GM12801 (cell line): ENCODE results near the gene TPRX1.

Experiments used
- TF ChIP-seq, protein P1 (sequence below): IDR thresholded peaks from one replicate; pipeline ENCODE4 v1.5.1; 2011; ENCODE audit warnings: control low read depth; ENCODE audit not compliant: insufficient read length; ENCODE audit errors: extremely low read depth

TPRX1 gene

DNA sequence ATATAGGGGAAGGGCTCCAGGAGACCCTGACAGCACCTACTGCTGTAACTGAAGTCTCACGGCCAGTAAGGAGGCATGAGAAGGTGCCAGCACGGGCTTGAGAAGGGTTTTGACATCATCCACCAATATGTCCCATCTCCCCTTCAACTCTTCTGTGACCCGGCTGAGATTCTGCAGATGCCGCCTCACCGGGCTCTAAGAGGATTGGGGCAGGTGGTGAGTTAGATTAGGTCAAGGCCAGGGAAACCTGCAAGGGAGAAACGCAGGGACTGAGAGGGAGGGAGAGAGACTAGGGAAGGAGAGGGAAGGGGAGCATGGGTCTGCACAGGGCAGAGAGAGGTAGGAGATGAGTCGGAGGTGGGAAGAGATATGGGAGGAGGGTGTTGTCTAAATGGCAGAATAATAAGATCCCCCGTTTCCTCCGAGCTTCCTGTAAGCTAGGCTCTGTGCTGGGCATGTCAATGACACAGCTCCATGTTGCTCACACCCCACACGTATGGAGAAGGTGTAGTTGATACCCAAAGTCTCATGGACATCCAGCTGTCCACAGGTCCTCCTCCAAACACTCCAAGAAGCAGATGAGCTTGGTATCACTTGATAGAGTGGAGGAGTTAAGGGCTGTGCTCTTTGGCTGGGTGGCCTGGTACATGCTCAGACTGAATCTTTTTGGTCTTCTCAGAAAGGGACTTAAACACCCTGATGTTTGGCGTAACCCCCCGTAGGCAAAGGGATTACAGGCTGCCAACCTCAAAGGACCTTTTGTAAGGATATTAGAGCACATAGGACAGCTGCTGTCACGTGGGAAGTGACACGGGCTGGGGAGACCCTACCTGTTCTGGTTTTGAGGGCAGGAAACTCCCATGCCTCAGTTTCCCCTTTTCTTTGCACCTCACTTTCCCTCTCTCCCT lies 6.1 kb downstream of the TPRX1 start:
- TF ChIP-seq, protein P1, sequence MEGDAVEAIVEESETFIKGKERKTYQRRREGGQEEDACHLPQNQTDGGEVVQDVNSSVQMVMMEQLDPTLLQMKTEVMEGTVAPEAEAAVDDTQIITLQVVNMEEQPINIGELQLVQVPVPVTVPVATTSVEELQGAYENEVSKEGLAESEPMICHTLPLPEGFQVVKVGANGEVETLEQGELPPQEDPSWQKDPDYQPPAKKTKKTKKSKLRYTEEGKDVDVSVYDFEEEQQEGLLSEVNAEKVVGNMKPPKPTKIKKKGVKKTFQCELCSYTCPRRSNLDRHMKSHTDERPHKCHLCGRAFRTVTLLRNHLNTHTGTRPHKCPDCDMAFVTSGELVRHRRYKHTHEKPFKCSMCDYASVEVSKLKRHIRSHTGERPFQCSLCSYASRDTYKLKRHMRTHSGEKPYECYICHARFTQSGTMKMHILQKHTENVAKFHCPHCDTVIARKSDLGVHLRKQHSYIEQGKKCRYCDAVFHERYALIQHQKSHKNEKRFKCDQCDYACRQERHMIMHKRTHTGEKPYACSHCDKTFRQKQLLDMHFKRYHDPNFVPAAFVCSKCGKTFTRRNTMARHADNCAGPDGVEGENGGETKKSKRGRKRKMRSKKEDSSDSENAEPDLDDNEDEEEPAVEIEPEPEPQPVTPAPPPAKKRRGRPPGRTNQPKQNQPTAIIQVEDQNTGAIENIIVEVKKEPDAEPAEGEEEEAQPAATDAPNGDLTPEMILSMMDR, result no peak

DNA sequence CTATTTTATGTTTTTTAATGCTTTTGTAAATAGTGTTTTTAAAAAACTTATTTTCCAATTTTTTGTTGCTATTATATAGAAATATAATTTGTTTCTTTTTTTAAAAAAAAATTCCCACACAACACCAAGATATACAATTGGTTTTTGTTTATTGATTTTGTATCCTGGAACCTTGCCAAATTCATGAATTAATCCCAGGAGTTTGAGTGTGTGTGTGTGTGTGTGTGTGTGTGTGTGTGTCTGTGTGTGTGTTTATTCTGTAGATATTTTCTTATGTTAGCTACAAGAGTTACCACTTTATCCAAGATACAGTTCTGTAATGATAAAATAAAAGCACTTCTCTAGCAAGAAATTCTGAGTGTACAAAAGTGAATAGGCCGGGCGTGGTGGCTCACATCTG lies 7.6 kb downstream of the TPRX1 start:
- TF ChIP-seq, protein P1, result no peak

DNA sequence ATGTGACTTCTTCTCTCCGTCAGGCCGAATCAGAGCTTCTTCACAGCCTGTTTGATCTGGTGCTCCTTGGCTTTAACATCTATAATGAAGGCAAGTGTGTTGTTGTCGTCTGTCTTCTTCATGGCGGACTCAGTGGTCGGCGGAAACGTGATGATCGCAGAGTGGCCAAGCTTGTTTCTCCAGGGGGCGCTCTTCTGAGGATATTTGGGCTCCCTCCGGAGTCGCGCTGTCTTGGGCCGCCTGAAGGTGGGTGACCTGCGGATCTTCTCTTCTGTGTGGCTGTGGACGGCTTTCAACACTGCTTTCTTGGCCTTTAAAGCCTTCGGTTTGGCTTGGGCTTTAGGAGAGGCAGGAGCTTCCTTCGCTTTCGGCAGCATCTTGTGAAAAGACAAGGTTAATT lies 9.8 kb downstream of the TPRX1 start:
- TF ChIP-seq, protein P1, result no peak

DNA sequence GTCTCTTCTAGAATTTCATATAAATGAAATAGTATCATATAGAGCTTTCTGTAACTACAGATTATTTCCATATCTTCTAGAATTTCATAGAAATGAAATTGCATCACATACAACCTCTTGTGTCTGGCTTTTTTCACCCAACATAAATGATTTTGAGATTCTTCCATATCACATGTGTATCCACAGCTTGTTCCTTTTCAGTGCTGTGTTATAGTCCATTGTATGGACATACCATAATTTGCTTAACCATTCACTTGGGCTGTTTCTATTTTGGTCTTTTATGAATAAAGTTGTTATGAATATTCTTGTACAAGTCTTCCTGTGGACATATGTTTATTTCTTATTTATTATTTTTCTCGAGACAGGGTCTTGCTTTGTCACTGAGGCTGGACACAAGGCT lies 11.7 kb downstream of the TPRX1 start:
- TF ChIP-seq, protein P1, result no peak

DNA sequence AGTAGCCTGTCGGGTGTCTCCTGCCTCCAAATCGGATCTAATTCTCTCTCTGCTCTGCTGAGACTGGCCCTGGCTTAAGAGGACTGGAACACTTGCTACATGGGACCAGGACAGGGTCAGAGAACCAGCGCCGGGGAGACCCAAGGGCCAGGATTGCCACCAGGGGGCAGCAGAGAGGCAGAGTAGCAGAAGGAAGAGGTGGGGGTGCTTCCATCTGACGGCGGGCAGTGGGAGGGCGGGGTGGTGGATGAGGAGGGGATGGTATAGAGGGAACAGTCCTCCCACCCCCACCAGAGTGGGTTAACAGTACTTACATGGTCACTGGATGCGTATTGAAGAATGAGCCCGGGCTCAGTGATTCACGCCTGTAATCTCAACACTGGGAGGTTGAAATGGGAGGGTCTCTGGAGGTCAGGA lies 13.9 kb downstream of the TPRX1 start:
- TF ChIP-seq, protein P1, result no peak

DNA sequence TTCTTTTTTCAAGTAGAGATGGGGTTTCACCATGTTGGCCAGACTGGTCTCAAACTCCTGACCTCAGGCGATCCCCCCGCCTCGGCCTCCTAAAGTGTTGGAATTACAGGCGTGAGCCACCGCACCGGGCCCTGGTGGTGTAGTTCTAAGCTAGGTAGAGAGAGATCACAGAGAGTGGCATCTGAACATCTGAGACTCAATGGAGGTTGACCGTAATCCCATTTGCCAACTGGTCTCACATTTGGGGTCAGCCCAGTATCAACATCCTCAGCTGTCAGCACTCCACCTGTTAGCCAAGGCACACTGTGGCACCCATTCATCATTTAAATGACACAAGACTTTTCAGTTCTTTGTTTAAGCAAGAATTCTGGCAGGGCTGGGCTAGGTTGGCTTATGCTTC lies 17.8 kb downstream of the TPRX1 start:
- TF ChIP-seq, protein P1, result no peak

DNA sequence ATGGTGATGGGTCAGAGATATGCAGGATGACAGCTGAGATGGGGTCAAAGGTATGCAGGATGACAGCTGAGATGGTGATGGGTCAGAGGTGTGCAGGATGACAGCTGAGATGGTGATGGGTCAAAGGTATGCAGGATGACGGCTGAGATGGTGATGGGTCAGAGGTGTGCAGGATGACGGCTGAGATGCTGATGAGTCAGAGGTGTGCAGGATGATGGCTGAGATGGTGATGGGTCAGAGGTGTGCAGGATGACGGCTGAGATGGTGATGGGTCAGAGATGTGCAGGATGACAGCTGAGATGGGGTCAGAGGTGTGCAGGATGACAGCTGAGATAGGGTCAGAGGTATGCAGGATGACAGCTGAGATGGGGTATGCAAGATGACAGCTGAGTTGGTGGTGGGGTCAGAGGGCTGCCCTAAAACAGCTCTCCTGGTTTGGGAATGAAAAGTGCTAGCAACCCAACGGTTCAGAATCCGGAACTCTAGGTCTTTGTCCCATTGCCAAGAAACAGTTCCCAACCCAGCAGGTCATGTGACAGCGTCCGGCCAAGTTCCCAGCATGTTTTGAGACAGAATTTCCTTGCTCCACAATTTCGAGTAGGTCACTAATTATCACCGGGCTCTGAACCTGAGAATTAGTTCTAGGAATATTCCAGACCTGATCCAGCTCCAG lies 22.6 kb downstream of the TPRX1 start:
- TF ChIP-seq, protein P1, result no peak
